Measurements from ENCODE around the gene DNAJA1. TPM values are rescaled to one million over a fixed set of nuclear protein-coding genes. Genes with fewer than 3 reads are reported as not detected.

DNAJA1 gene
- total RNA-seq, 4 donors from 2014 or later, result 34.5 to 50.0 (median 44.0) TPM

GRCh38 chr9:33007755-33008154, 17.3 kb upstream of the DNAJA1 start:
- no peak overlapping the region for H3K4me3 ChIP-seq (ENCODE audit: low read depth, poor library complexity, severe bottlenecking)
- 84 to 91% methylated on average over 4 of the region's 4 CpGs for WGBS, 2 donors
- TF ChIP-seq CTCF (IDR thresholded peaks at IDR 0.05) (no peak), POLR2A (IDR thresholded peaks at IDR 0.05) (no peak)
- DNase-seq (ENCODE audit: low spot score in 2 of 2), result no peak
- intact Hi-C loops (cut with DNase I; ENCODE audit: low total_unique reads), result no loop called here

GRCh38 chr9:33011831-33012230, 13.2 kb upstream of the DNAJA1 start:
- intact Hi-C loops (cut with DNase I; ENCODE audit: low total_unique reads), result no loop called here
- TF ChIP-seq CTCF (IDR thresholded peaks at IDR 0.05), result no peak
- TF ChIP-seq POLR2A (IDR thresholded peaks at IDR 0.05), result no peak
- WGBS, 2 donors, result 77 to 82% methylated on average over 3 of the region's 3 CpGs

GRCh38 chr9:33012328-33013069, 12.6 kb upstream of the DNAJA1 start:
- intact Hi-C loops (cut with DNase I; ENCODE audit: low total_unique reads), result no loop called here
- WGBS, 2 donors, result 85 to 89% methylated on average over 3 of the region's 3 CpGs

More at GRCh38 chr9:33011831-33012230, 13.2 kb upstream of the DNAJA1 start:
- no peak overlapping the region for H3K4me3 ChIP-seq (ENCODE audit: low read depth, poor library complexity, severe bottlenecking)
- DNase-seq (ENCODE audit: low spot score in 2 of 2), result no peak

GRCh38 chr9:33013962-33014664, 11.0 kb upstream of the DNAJA1 start:
- intact Hi-C loops (cut with DNase I; ENCODE audit: low total_unique reads), result no loop called here
- DNase-seq (ENCODE audit: low spot score in 2 of 2), result no peak
- TF ChIP-seq CTCF (IDR thresholded peaks at IDR 0.05) (no peak), POLR2A (IDR thresholded peaks at IDR 0.05) (no peak)
- no peak overlapping the region for H3K4me3 ChIP-seq (ENCODE audit: low read depth, poor library complexity, severe bottlenecking)
- WGBS, 2 donors, result 88 to 90% methylated on average over 2 of the region's 2 CpGs

More at GRCh38 chr9:33012328-33013069, 12.6 kb upstream of the DNAJA1 start:
- no peak overlapping the region for H3K4me3 ChIP-seq (ENCODE audit: low read depth, poor library complexity, severe bottlenecking)
- TF ChIP-seq POLR2A (IDR thresholded peaks at IDR 0.05), result no peak
- no peak for TF ChIP-seq CTCF (IDR thresholded peaks at IDR 0.05)
- no peak for DNase-seq (ENCODE audit: low spot score in 2 of 2)

GRCh38 chr9:33014665-33015014, 10.4 kb upstream of the DNAJA1 start:
- H3K4me3 ChIP-seq (ENCODE audit: low read depth, poor library complexity, severe bottlenecking), result no peak overlapping the region
- intact Hi-C loops (cut with DNase I; ENCODE audit: low total_unique reads), result no loop called here
- no peak for TF ChIP-seq CTCF (IDR thresholded peaks at IDR 0.05)
- TF ChIP-seq POLR2A (IDR thresholded peaks at IDR 0.05), result no peak
- WGBS, 2 donors, result 89 to 96% methylated on average over 1 of the region's 1 CpG
- no peak for DNase-seq (ENCODE audit: low spot score in 2 of 2)

Data from lower leg skin (tissue), 4 donors.